K562 (cell line): ENCODE measurements around the gene PPM1L. TPM values are rescaled to one million over a fixed set of nuclear protein-coding genes. Genes with fewer than 3 reads are reported as not detected.

ENCODE experiments used
- DEAF1 ChIP-seq: fragments of 450-650 bp; formaldehyde crosslinking; IDR thresholded peaks from 2 replicates; pipeline ENCODE4 v1.4.0; 2020; ENCODE audit warnings: mild to moderate bottlenecking, moderate library complexity
- REST ChIP-seq, 2 experiments: fragments of 450-650 bp; formaldehyde crosslinking in 1 of 2; IDR thresholded peaks; 2 replicates each; pipeline versions ENCODE4 v1.4.0 to v1.6.1; 2014 to 2020; ENCODE audit warnings: mild to moderate bottlenecking in 2 of 2, borderline replicate concordance in 1 of 2, low read depth in 1 of 2
- SUPT5H ChIP-seq: fragments of 450-650 bp; IDR thresholded peaks from 2 replicates; pipeline ENCODE4 v1.6.1; 2016
- ZNF583 ChIP-seq: fragments of 250-450 bp; sonication (Bioruptor Pico); IDR thresholded peaks from 2 replicates; pipeline ENCODE4 v1.4.0; 2020
- polyA plus RNA-seq, 8 experiments: library from polyadenylated mRNA; depleted of rRNA in 4 of 8; stranded (reverse) in 5 of 8; unstranded in 3 of 8; fragments of >200 nt; fragmentation: Nextera tagmentation in 2 of 8; fragmentation: Illumina TruSeq in 1 of 8; extraction: Ambion mirVana in 2 of 8; extraction: Trizol in 1 of 8; gene quantifications; 2 replicates each; pipeline versions ENCODE4 v1.2.1 to v1.2.3, GENCODE V29; 2011 to 2014; ENCODE audit warnings: inconsistent platforms in 1 of 8, missing spikeins in 1 of 8
- total RNA-seq, 7 experiments: library from RNA; depleted of rRNA in 6 of 7; stranded (reverse); fragments of >200 nt in 6 of 7; fragmentation: Illumina TruSeq in 2 of 7; extraction: Trizol in 2 of 7; gene quantifications; 2 replicates each; pipeline versions ENCODE4 v1.2.1 to v1.2.3, GENCODE V29; 2011 to 2021; ENCODE audit warnings: low replicate concordance in 1 of 7

Gene PPM1L
- total and polyA plus RNA-seq, 9 of the 15 experiments (the other 6 are each of a cell fraction or from before 2014, with no cell fraction given): 0.01 to 0.41 (median 0.14) TPM

- TF ChIP-seq DEAF1 (CRISPR knock-in tag) (peak; percentile 40; the same call in 1 of the 2 replicates), SUPT5H (no peak), REST (IDR thresholded peaks at IDR 0.05; ENCODE audit: borderline replicate concordance) (peak; percentile 25; the same call in 1 of the 2 replicates), REST (CRISPR knock-in tag; IDR thresholded peaks at IDR 0.05; ENCODE audit: low read depth) (no peak), ZNF583 (CRISPR knock-in tag) (no peak)
These were observed 200.8 kb downstream of the PPM1L start (continued) for GRCh38 chr3:160956785-160957184.
